OCI-LY7 (cell line): Measurements from ENCODE around the gene RTN4R. TPM values are rescaled to one million over a fixed set of nuclear protein-coding genes. Genes with fewer than 3 reads are reported as not detected.

ENCODE experiments used
- BruUV-seq: library from RNA; stranded (reverse); fragments of 400-500 nt; replicated peaks from 2 replicates; lab custom pipeline; 2021; lab: Mats Ljungman, UMichigan
- CTCF ChIA-PET: fragments of 300-600 bp; sonication (Branson Sonifier 250); formaldehyde crosslinking; loops from one replicate; lab custom pipeline; 2022; ENCODE audit warnings: antibody characterized with exemption; ENCODE audit not compliant: unreplicated experiment; lab: Charles Lee
- POLR2A ChIA-PET: fragments of 300-600 bp; sonication (Branson Sonifier 250); formaldehyde crosslinking; loops from one replicate; lab custom pipeline; 2022; ENCODE audit warnings: antibody characterized with exemption; lab: Charles Lee
- DNase-seq: peaks from one replicate; pipeline ENCODE4 v3.0.0-alpha.2; 2015; ENCODE audit warnings: low spot score
- H2AFZ ChIP-seq: fragments of 200-600 bp; sonication (generic), shearing (Covaris generic); 2 replicates; pipeline ENCODE4 v1.6.1; 2014; ENCODE audit warnings: mild to moderate bottlenecking, antibody characterized with exemption, low read length, moderate library complexity
- H3K27ac ChIP-seq: fragments of 200-600 bp; sonication (generic); 2 replicates; pipeline ENCODE4 v1.5.1; 2014; ENCODE audit warnings: mixed run types, low read depth, mild to moderate bottlenecking, moderate library complexity, low read length, inconsistent platforms; ENCODE audit not compliant: poor library complexity, severe bottlenecking
- H3K36me3 ChIP-seq: fragments of 200-600 bp; sonication (generic); 2 replicates; pipeline ENCODE4 v1.6.1; 2014; ENCODE audit warnings: mild to moderate bottlenecking, antibody characterized with exemption, low read length, moderate library complexity, mixed read lengths; ENCODE audit not compliant: insufficient read depth
- H3K4me1 ChIP-seq: fragments of 200-600 bp; sonication (generic); 2 replicates; pipeline ENCODE4 v1.5.1; 2014; ENCODE audit warnings: mild to moderate bottlenecking, low read length; ENCODE audit not compliant: insufficient read depth, poor library complexity, severe bottlenecking
- H3K4me2 ChIP-seq: fragments of 200-600 bp; sonication (generic); 2 replicates; pipeline ENCODE4 v1.6.1; 2014; ENCODE audit warnings: mild to moderate bottlenecking, low read length
- H3K4me3 ChIP-seq: fragments of 200-600 bp; sonication (generic); 2 replicates; pipeline ENCODE4 v1.5.1; 2014; ENCODE audit warnings: mild to moderate bottlenecking, low read depth, low read length; ENCODE audit not compliant: poor library complexity, severe bottlenecking
- H3K79me2 ChIP-seq: fragments of 200-600 bp; sonication (generic); 2 replicates; pipeline ENCODE4 v1.6.1; 2016; ENCODE audit warnings: low read depth, mild to moderate bottlenecking, low read length, moderate library complexity, mixed read lengths; ENCODE audit not compliant: insufficient read depth
- H3K9me2 ChIP-seq: fragments of 200-600 bp; sonication (generic); 2 replicates; pipeline ENCODE4 v1.6.1; 2016; ENCODE audit warnings: mild to moderate bottlenecking, low read length, mixed read lengths; ENCODE audit not compliant: insufficient read depth
- H3K9me3 ChIP-seq: fragments of 200-600 bp; sonication (generic); 2 replicates; pipeline ENCODE4 v1.6.1; 2014; ENCODE audit warnings: mild to moderate bottlenecking, mixed run types, low read length, mixed read lengths
- H4K20me1 ChIP-seq: fragments of 200-600 bp; sonication (generic); 2 replicates; pipeline ENCODE4 v1.6.1; 2014; ENCODE audit warnings: mild to moderate bottlenecking, antibody characterized with exemption, low read length, moderate library complexity, mixed read lengths; ENCODE audit not compliant: insufficient read depth
- EZH2phosphoT487 ChIP-seq: fragments of 200-600 bp; sonication (generic); IDR thresholded peaks from 2 replicates; pipeline ENCODE4 v1.6.1; 2018; ENCODE audit warnings: low read depth, borderline replicate concordance, mild to moderate bottlenecking, mixed run types, antibody characterized with exemption, low read length, moderate library complexity, mixed read lengths
- intact Hi-C: fragments of 100-400 bp; cut with micrococcal nuclease; formaldehyde crosslinking; loops from one replicate; pipeline ENCODE4 v1.10.0; 2022; ENCODE audit not compliant: unreplicated experiment
- total RNA-seq, 2 experiments: library from RNA; depleted of rRNA in 1 of 2; stranded (reverse); fragments of >200 nt in 1 of 2; shearing (Covaris generic) in 1 of 2; gene quantifications; 2 replicates each; pipeline ENCODE4 v1.2.3, GENCODE V29; 2014 to 2022
- TF ChIP-seq, protein P1 (sequence below): fragments of 200-600 bp; sonication (generic); conservative IDR thresholded peaks from 2 replicates; pipeline ENCODE4 v1.5.1; 2014; ENCODE audit warnings: mild to moderate bottlenecking, antibody characterized with exemption, low read length, moderate library complexity, mixed read lengths

The RTN4R gene
- total RNA-seq, 2 experiments from 2014 or later, result not detected

DNA sequence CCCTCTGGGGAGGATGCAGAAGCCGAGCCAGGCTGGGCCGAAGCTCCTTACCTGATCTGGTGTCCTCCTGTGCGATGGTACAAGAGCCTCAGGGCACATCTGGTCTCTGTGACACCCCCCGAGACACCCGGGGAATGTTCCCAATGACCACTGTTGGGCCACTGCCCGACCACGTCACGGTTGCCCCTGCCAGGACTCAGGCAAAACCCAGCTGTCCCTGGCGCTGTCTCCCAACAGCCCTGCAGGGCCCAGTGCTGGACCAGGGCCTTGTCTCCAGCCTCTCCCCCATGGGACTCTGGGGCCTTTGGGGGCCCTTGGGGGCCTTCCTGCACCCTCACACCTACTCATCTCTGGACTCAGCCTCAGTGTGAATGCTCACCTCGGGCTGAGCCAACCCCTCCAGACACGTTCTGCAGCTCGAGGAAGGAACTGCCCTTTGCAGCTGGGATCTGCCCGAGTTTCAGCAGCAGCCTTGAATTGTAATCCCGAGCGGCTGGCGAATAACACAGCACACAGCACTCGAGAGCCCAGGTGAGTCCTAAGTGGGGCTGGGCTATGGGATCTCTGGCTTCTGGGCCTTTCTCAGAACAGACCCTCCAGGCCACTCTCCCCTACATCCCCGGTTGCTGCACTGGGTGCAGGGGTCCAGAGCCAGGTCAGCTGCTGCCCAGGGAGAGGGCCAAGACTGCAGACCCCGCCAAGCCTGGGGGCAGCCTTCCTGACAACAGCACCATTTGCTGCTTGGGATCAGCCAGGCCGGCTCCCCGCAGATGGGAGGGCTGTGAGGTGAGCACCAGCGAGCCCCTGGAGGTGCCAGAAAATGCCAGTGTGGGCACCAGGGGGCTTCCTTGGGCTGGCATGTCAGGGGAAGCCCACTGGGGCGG lies 39.8 kb downstream of the RTN4R start:
- intact Hi-C loops, result no loop called here
- H3K4me3 ChIP-seq, result no peak overlapping the region
- no peaks in the 10 kb centered on the region for H3K9me2 ChIP-seq
- ChIA-PET CTCF (no interaction called here), POLR2A (no interaction called here)
- H3K4me1 ChIP-seq, result no peaks in the 10 kb centered on the region
- no peaks in the 10 kb centered on the region; the same call in 1 of the 2 replicates for H4K20me1 ChIP-seq
- BruUV-seq, result no TSS peak
- no peaks in the 10 kb centered on the region for H3K9me3 ChIP-seq
- no peak for DNase-seq
- no peaks in the 10 kb centered on the region for H3K36me3 ChIP-seq
- no peak overlapping the region for H2AFZ ChIP-seq
- no peak overlapping the region for H3K4me2 ChIP-seq
- TF ChIP-seq EZH2phosphoT487, result no peak
- TF ChIP-seq, protein P1, sequence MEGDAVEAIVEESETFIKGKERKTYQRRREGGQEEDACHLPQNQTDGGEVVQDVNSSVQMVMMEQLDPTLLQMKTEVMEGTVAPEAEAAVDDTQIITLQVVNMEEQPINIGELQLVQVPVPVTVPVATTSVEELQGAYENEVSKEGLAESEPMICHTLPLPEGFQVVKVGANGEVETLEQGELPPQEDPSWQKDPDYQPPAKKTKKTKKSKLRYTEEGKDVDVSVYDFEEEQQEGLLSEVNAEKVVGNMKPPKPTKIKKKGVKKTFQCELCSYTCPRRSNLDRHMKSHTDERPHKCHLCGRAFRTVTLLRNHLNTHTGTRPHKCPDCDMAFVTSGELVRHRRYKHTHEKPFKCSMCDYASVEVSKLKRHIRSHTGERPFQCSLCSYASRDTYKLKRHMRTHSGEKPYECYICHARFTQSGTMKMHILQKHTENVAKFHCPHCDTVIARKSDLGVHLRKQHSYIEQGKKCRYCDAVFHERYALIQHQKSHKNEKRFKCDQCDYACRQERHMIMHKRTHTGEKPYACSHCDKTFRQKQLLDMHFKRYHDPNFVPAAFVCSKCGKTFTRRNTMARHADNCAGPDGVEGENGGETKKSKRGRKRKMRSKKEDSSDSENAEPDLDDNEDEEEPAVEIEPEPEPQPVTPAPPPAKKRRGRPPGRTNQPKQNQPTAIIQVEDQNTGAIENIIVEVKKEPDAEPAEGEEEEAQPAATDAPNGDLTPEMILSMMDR, result no peak
- no peaks in the 10 kb centered on the region for H3K79me2 ChIP-seq
- H3K27ac ChIP-seq, result no peak overlapping the region

DNA sequence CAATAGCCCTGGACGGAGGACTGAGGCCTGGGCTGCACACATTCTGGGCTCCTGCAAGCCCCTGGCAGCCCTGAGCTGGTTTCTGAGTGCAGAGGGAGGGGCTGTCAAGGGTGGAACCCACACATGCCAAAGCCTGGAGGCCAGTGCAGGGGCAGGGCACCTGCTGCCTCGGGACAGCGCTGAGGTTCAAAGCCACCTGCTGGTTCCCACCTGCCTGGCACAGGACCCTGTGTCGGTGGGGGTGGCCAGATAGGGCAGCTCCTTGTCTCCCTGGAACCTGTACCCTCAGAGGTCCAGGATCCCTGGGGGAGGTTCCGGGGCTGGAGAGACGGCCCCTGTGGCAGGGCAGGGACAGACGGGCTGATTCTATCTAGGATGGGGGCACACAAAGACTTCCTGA lies 40.8 kb downstream of the RTN4R start:
- no TSS peak for BruUV-seq
- Histone ChIP-seq H3K4me3 (no peak overlapping the region), H3K9me2 (no peaks in the 10 kb centered on the region), H3K79me2 (no peaks in the 10 kb centered on the region), H3K27ac (no peak overlapping the region), H4K20me1 (no peaks in the 10 kb centered on the region; the same call in 1 of the 2 replicates), H2AFZ (no peak overlapping the region), H3K9me3 (no peaks in the 10 kb centered on the region), H3K4me1 (no peaks in the 10 kb centered on the region), H3K4me2 (no peak overlapping the region), H3K36me3 (no peaks in the 10 kb centered on the region)
- intact Hi-C loops, result no loop called here
- ChIA-PET POLR2A (no interaction called here), CTCF (no interaction called here)
- TF ChIP-seq, protein P1, result no peak
- no peak for TF ChIP-seq EZH2phosphoT487
- no peak for DNase-seq

DNA sequence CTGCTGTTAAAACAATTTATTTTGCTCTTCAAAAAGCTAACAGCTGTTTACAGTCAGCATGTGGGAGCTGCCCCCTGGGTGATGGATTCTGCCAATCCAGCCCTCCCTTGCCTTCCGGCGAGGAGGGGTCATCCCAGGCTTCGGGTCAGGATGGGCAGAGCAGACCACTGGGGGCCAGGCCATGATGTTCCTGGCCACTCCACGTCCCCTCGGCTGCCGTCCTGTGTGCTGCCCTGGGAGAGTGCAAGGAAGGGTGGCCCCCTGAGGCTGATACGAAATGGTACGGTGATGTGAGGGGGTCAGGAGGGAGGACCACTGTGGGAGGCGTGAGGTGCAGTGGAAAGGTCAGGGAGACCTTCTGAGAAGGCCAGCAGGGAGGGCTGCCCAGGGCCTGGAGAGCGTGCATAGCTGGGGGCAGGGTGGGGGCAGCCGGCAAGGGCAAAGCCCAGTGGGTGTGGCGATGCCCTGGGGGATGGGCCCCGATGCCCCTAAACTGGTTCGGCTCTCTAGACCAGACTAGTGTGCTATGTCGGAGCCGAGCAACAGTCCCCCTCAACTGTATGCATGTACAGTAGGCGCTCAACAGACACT lies 41.3 kb downstream of the RTN4R start:
- no peak for DNase-seq
- no TSS peak for BruUV-seq
- H3K79me2 ChIP-seq, result no peaks in the 10 kb centered on the region
- ChIA-PET CTCF (no interaction called here), POLR2A (no interaction called here)
- no peak overlapping the region for H3K4me2 ChIP-seq
- no peaks in the 10 kb centered on the region for H3K9me3 ChIP-seq
- no peak overlapping the region for H3K27ac ChIP-seq
- H3K4me3 ChIP-seq, result no peak overlapping the region
- H3K36me3 ChIP-seq, result no peaks in the 10 kb centered on the region
- H2AFZ ChIP-seq, result no peak overlapping the region
- H4K20me1 ChIP-seq, result no peaks in the 10 kb centered on the region; the same call in 1 of the 2 replicates
- no peaks in the 10 kb centered on the region for H3K9me2 ChIP-seq
- intact Hi-C loops, result no loop called here
- TF ChIP-seq EZH2phosphoT487, result no peak
- TF ChIP-seq, protein P1, result no peak
- H3K4me1 ChIP-seq, result no peaks in the 10 kb centered on the region
